ENCODE measurements around the gene DDIT4. TPM values are rescaled to one million over a fixed set of nuclear protein-coding genes. Genes with fewer than 3 reads are reported as not detected.

The DDIT4 gene
- total RNA-seq, 4 donors from 2014 or later, result 274 to 929 (median 421) TPM

- intact Hi-C loops (cut with DNase I; ENCODE audit: low total_unique reads), result loop anchor here (10.0 kb wide), 1 partner anchor 105 kb away; no protein-coding TSS in a partner anchor
- no peak for TF ChIP-seq CTCF (IDR thresholded peaks at IDR 0.05)
- no peak for TF ChIP-seq POLR2A (IDR thresholded peaks at IDR 0.05)
These were observed 44.2 kb upstream of the DDIT4 start for GRCh38 chr10:72229261-72230251.

GRCh38 chr10:72233621-72234020, 40.1 kb upstream of the DDIT4 start:
- intact Hi-C loops (cut with DNase I; ENCODE audit: low total_unique reads), result no loop called here
- DNase-seq (ENCODE audit: low spot score in 2 of 2), result no peak
- H3K4me3 ChIP-seq (ENCODE audit: low read depth, poor library complexity, severe bottlenecking), result no peak overlapping the region
- no peak for TF ChIP-seq POLR2A (IDR thresholded peaks at IDR 0.05)
- no peak for TF ChIP-seq CTCF (IDR thresholded peaks at IDR 0.05)

More at GRCh38 chr10:72229261-72230251, 44.2 kb upstream of the DDIT4 start:
- no peak for DNase-seq (ENCODE audit: low spot score in 2 of 2)
- no peak overlapping the region for H3K4me3 ChIP-seq (ENCODE audit: low read depth, poor library complexity, severe bottlenecking)
- WGBS, 2 donors, result 64 to 65% methylated on average over 8 of the region's 8 CpGs

- DNase-seq (ENCODE audit: low spot score in 2 of 2), result no peak
- no peak overlapping the region for H3K4me3 ChIP-seq (ENCODE audit: low read depth, poor library complexity, severe bottlenecking)
- WGBS, 2 donors, result 94 to 97% methylated on average over 6 of the region's 6 CpGs
- no peak for TF ChIP-seq CTCF (IDR thresholded peaks at IDR 0.05)
- TF ChIP-seq POLR2A (IDR thresholded peaks at IDR 0.05), result no peak
- intact Hi-C loops (cut with DNase I; ENCODE audit: low total_unique reads), result no loop called here
These were observed 39.1 kb upstream of the DDIT4 start for GRCh38 chr10:72234560-72235095.

- intact Hi-C loops (cut with DNase I; ENCODE audit: low total_unique reads), result no loop called here
- 87 to 92% methylated on average over 6 of the region's 6 CpGs for WGBS, 2 donors
- no peak for DNase-seq (ENCODE audit: low spot score in 2 of 2)
- TF ChIP-seq CTCF (IDR thresholded peaks at IDR 0.05), result no peak
- TF ChIP-seq POLR2A (IDR thresholded peaks at IDR 0.05), result no peak
- H3K4me3 ChIP-seq (ENCODE audit: low read depth, poor library complexity, severe bottlenecking), result no peak overlapping the region
These were observed 38.0 kb upstream of the DDIT4 start for GRCh38 chr10:72235544-72236279.

- no peak overlapping the region for H3K4me3 ChIP-seq (ENCODE audit: low read depth, poor library complexity, severe bottlenecking)
- WGBS, 2 donors, result 92% methylated on average over 13 of the region's 13 CpGs
- TF ChIP-seq CTCF (IDR thresholded peaks at IDR 0.05), result no peak
- TF ChIP-seq POLR2A (IDR thresholded peaks at IDR 0.05), result no peak
- intact Hi-C loops (cut with DNase I; ENCODE audit: low total_unique reads), result no loop called here
- DNase-seq (ENCODE audit: low spot score in 2 of 2), result no peak
These were observed 35.1 kb upstream of the DDIT4 start for GRCh38 chr10:72238392-72239175.

Measured in lower leg skin (tissue), 4 donors.